ENCODE data around the gene CDH4. TPM values are rescaled to one million over a fixed set of nuclear protein-coding genes. Genes with fewer than 3 reads are reported as not detected.

Gene CDH4
- total and polyA plus RNA-seq, 2 donors (not counting 3 experiments of a cell fraction or from before 2014, with no cell fraction given) = 0.17 to 0.51 TPM

DNA sequence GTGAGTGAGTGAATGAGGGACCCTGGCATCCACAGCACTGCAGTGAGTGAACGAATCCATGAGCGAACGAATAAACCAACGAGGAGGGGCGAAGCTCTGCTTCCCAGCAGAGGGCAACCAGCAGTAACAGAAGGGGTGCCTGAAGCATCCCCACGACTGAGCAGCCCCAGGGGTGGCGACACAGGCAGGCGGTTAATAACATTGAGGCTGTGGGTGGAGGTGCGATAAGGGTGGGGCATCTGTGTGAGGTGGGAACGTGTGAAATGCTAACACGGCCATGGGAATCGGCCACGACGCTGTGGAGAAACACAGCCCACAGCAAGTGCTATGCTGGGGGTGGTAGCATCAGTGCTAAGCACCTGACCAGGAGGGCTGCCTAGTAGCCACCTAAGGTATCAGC is 737.7 kb downstream of the CDH4 start:
- POLR2A ChIA-PET = no interaction called here
- Histone ChIP-seq H2AFZ (ENCODE audit: low read depth, low read length) (no peak overlapping the region), H3K4me3 (replicated peaks in 1 of 3; ENCODE audit: insufficient read depth in 1 of 3, low read depth in 1 of 3, low read length in 3 of 3) (no peak overlapping the region), H3K9me1 (replicated peaks; ENCODE audit: control insufficient read depth, extremely low read depth, insufficient read depth, low read length) (no peaks in the 10 kb centered on the region), H3K79me2 (ENCODE audit: control insufficient read depth, insufficient read depth, low read length) (no peaks in the 10 kb centered on the region), H4K20me1 (replicated peaks; ENCODE audit: control insufficient read depth, extremely low read depth, insufficient read depth, low read length) (no peaks in the 10 kb centered on the region), H3K36me3 (ENCODE audit: control insufficient read depth in 2 of 2, extremely low read depth in 1 of 2, insufficient read depth in 2 of 2, low read length in 2 of 2) (peaks cover 0 to 24% of the 10 kb centered on the region in 2 experiments), H3K27me3 (ENCODE audit: control insufficient read depth in 2 of 2, insufficient read depth in 2 of 2, low read length in 2 of 2) (no peaks in the 10 kb centered on the region), H3K27ac (ENCODE audit: insufficient read depth, low read depth, low read length) (no peak overlapping the region), H3K4me2 (ENCODE audit: insufficient read depth, low read length) (no peak overlapping the region), H3K9me3 (replicated peaks; ENCODE audit: control insufficient read depth, insufficient read depth, low read length) (no peaks in the 10 kb centered on the region), H3K9ac (replicated peaks; ENCODE audit: extremely low read depth, insufficient read depth, low read length) (no peak overlapping the region), H3K4me1 (ENCODE audit: control insufficient read depth, extremely low read depth, insufficient read depth, low read length) (no peaks in the 10 kb centered on the region)
- no TSS peak for BruUV-seq (replicated peaks)
- dilution Hi-C loops (cut with MboI; ENCODE audit: extremely low pct_ligation_motif_present, low sequenced_read_pairs) = no loop called here
- FAIRE-seq (no peak), DNase-seq (ENCODE audit: low read depth, low spot score) (no peak)
- intact Hi-C loops (cut with micrococcal nuclease) = no loop called here
- no peak for TF ChIP-seq EZH2 (IDR thresholded peaks at IDR 0.05; ENCODE audit: borderline replicate concordance, low read depth, low read length, severe bottlenecking)
- no peak for TF ChIP-seq JUN (IDR thresholded peaks at IDR 0.05; ENCODE audit: borderline replicate concordance, insufficient read depth, insufficient read length, low read depth)
- TF ChIP-seq POLR2AphosphoS5 (IDR thresholded peaks at IDR 0.05; ENCODE audit: insufficient read depth, low read depth, low read length) = no peak
- no peak for TF ChIP-seq GATA2 (IDR thresholded peaks at IDR 0.05; ENCODE audit: insufficient read depth, insufficient read length, low read depth, low read length)
- TF ChIP-seq POLR2A (IDR thresholded peaks at IDR 0.05; ENCODE audit: low read depth, low read length) = no peak
- no peak for TF ChIP-seq MYC (IDR thresholded peaks at IDR 0.05; ENCODE audit: low read depth, low read length)
- TF ChIP-seq FOS (IDR thresholded peaks at IDR 0.05; ENCODE audit: borderline replicate concordance, insufficient read depth, low read length) = no peak
- TF ChIP-seq, protein P1, sequence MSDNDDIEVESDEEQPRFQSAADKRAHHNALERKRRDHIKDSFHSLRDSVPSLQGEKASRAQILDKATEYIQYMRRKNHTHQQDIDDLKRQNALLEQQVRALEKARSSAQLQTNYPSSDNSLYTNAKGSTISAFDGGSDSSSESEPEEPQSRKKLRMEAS (IDR thresholded peaks at IDR 0.05; ENCODE audit: insufficient read depth, insufficient read length) = no peak
- TF ChIP-seq, protein P2, sequence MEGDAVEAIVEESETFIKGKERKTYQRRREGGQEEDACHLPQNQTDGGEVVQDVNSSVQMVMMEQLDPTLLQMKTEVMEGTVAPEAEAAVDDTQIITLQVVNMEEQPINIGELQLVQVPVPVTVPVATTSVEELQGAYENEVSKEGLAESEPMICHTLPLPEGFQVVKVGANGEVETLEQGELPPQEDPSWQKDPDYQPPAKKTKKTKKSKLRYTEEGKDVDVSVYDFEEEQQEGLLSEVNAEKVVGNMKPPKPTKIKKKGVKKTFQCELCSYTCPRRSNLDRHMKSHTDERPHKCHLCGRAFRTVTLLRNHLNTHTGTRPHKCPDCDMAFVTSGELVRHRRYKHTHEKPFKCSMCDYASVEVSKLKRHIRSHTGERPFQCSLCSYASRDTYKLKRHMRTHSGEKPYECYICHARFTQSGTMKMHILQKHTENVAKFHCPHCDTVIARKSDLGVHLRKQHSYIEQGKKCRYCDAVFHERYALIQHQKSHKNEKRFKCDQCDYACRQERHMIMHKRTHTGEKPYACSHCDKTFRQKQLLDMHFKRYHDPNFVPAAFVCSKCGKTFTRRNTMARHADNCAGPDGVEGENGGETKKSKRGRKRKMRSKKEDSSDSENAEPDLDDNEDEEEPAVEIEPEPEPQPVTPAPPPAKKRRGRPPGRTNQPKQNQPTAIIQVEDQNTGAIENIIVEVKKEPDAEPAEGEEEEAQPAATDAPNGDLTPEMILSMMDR (IDR thresholded peaks at IDR 0.05; ENCODE audit: extremely low read depth in 1 of 2, insufficient read depth in 1 of 2, low read depth in 1 of 2, low read length in 2 of 2) = no peak
- CTCF ChIA-PET = no interaction called here

MicroRNA genes within 50 kb of the gene (microRNA counts, 767-probe panel; counts per million panel counts)
- microRNA hsa-miR-1257 = 723 counts per million, percentile 96 among the panel's probes with 10 or more counts

Small RNA genes lying within 50 kb of the gene (microRNA-seq; reads per million reads assigned to microRNA genes)
- gene MIR1257 (ENCODE audit: borderline number of aligned reads, borderline replicate concordance) = not detected

All from endothelial cell of umbilical vein (primary cell).